ENCODE data around the gene RFXANK.
"Not testable (repeated sequence)": the region's sequence is repeated elsewhere in the genome, so short reads cannot be mapped to it uniquely, and the experiment has no call there.

- TF ChIP-seq POLR2A, POLR2AphosphoS5, EP300 (IDR thresholded peaks at IDR 0.05): not testable (repeated sequence)
- TF ChIP-seq, protein P1, sequence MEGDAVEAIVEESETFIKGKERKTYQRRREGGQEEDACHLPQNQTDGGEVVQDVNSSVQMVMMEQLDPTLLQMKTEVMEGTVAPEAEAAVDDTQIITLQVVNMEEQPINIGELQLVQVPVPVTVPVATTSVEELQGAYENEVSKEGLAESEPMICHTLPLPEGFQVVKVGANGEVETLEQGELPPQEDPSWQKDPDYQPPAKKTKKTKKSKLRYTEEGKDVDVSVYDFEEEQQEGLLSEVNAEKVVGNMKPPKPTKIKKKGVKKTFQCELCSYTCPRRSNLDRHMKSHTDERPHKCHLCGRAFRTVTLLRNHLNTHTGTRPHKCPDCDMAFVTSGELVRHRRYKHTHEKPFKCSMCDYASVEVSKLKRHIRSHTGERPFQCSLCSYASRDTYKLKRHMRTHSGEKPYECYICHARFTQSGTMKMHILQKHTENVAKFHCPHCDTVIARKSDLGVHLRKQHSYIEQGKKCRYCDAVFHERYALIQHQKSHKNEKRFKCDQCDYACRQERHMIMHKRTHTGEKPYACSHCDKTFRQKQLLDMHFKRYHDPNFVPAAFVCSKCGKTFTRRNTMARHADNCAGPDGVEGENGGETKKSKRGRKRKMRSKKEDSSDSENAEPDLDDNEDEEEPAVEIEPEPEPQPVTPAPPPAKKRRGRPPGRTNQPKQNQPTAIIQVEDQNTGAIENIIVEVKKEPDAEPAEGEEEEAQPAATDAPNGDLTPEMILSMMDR (IDR thresholded peaks at IDR 0.05): not testable (repeated sequence)
Observed at GRCh38 chr19:19173243-19173642, 18.8 kb upstream of the RFXANK start.

All from sigmoid colon (tissue), 4 donors.